Measurements from ENCODE around the gene SLC25A33. TPM values are rescaled to one million over a fixed set of nuclear protein-coding genes. Genes with fewer than 3 reads are reported as not detected.

SLC25A33 gene
- total RNA-seq, 4 donors from 2014 or later: 2.5 to 5.5 (median 2.9) TPM

DNA sequence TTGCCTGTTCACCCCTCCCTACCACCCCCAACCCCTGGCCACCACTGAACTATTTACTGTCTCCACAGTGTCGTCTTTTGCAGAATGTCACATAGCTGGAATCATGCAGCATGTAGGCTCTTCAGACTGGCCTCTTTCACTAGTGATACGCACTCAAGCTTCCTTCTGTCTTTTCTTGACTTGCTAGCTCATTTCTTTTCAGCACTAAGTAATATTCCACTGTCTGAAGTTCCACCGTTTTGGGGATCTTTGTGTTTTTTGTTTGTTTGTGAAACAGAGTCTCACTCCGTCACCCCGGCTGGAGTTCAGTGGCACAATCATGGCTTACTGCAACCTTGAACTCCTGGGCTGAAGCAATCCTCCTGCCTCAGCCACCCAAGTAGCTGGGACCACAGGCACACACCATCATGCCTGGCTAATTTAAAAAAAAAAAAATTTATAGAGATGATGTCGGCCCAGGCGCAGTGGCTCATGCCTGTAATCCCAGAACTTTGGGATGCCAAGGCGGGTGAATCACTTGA is 43.4 kb upstream of the SLC25A33 start:
- DNase-seq: no peak
- Histone ChIP-seq H3K36me3 (no peaks in the 10 kb centered on the region), H3K27ac (no peak overlapping the region), H3K4me1 (peaks cover 0 to 10% (median 3%) of the 10 kb centered on the region in 4 donors), H3K27me3 (no peaks in the 10 kb centered on the region), H3K4me3 (no peak overlapping the region), H3K9me3 (no peaks in the 10 kb centered on the region)
- TF ChIP-seq, protein P1, sequence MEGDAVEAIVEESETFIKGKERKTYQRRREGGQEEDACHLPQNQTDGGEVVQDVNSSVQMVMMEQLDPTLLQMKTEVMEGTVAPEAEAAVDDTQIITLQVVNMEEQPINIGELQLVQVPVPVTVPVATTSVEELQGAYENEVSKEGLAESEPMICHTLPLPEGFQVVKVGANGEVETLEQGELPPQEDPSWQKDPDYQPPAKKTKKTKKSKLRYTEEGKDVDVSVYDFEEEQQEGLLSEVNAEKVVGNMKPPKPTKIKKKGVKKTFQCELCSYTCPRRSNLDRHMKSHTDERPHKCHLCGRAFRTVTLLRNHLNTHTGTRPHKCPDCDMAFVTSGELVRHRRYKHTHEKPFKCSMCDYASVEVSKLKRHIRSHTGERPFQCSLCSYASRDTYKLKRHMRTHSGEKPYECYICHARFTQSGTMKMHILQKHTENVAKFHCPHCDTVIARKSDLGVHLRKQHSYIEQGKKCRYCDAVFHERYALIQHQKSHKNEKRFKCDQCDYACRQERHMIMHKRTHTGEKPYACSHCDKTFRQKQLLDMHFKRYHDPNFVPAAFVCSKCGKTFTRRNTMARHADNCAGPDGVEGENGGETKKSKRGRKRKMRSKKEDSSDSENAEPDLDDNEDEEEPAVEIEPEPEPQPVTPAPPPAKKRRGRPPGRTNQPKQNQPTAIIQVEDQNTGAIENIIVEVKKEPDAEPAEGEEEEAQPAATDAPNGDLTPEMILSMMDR (IDR thresholded peaks at IDR 0.05): no peak
- no peak for TF ChIP-seq POLR2A (IDR thresholded peaks at IDR 0.05)

DNA sequence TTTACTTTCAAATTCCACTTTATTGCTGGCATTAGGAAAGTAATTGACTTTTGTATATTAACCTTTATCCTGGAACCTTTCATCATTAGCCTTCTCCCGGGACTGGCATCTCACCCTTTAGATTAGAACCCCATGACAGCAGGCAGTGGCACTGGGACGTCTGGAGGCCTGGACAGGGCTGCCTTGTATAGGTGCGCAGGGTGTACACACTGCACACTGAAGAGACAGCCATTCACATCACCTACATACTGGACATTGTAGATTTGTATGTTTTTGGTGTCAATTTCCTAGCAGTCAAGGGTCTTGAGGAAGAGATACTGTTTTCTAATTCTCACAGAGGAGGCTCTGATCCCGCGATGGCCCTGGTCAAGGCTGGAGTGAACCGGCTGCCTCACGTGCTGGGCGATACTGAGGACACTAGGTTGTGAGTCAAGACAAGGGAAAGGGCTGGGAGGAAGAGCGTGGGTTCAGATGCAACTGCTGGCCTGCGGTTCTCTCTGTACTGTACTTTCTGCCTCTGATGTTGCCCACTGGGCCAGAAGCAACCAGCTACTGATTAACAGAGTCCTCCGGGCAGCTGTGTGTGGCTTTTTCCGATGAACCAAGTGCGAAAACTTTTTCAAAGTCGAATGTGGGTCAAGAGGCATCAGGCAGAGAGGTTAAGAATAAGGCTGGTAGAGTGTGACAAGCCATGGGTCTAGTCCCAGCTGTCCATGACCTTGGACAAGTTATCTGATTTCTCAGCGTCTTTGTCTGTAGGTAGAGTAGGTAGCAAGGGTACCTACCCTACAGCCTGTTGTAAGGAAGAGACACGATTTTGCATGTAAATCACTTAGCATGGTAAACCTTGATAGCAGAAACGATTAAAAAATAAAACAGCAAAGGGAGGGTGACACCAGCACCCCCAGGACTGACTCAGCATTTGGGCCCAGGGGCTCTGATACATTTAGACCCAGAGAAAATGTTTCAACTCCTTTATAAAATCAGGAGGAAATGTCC is 38.2 kb upstream of the SLC25A33 start:
- no peaks in the 10 kb centered on the region for H3K27me3 ChIP-seq
- no peaks in the 10 kb centered on the region for H3K36me3 ChIP-seq
- no peaks in the 10 kb centered on the region for H3K9me3 ChIP-seq
- TF ChIP-seq, protein P1 (IDR thresholded peaks at IDR 0.05): no peak
- no peak for TF ChIP-seq POLR2A (IDR thresholded peaks at IDR 0.05)
- no peak for DNase-seq
- H3K27ac ChIP-seq: no peak overlapping the region
- no peaks in the 10 kb centered on the region for H3K4me1 ChIP-seq
- no peak overlapping the region for H3K4me3 ChIP-seq

DNA sequence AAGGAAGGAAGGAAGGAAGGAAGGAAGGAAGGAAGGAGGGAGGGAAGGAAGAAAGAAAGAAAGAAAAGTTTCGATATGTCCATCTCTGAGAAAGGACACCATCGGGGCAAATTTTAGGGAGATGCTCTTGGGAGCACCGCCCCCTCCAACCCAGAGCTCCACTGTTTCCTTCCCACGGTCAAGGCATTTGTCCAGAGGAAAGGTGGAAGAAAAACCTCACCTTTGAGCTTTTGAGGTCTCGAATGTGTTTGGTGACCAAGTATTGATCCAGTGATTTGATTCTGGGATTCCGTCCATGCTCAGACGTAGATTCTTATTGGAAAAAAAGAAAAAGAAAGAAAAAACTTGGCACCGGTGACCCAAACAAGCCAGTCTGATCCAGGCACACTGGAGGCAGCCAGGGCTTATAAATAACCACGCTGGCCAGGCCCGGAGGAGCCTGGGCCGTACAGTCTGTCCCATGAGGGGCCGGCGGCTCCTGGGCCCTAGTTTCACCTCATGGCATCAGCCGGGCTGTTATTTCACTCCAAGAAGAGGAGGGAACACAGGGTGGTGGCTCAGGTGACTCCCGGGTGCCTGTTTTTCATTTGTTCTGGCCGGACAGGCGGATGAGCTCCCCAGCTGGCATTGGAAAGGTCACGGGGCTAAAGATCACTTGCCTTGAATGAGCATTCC is 36.1 kb upstream of the SLC25A33 start:
- TF ChIP-seq, protein P1 (IDR thresholded peaks at IDR 0.05): no peak
- no peak for TF ChIP-seq POLR2A (IDR thresholded peaks at IDR 0.05)
- no peak for DNase-seq
- Histone ChIP-seq H3K36me3 (no peaks in the 10 kb centered on the region), H3K27ac (no peak overlapping the region), H3K27me3 (no peaks in the 10 kb centered on the region), H3K9me3 (no peaks in the 10 kb centered on the region), H3K4me3 (no peak overlapping the region), H3K4me1 (no peaks in the 10 kb centered on the region)

DNA sequence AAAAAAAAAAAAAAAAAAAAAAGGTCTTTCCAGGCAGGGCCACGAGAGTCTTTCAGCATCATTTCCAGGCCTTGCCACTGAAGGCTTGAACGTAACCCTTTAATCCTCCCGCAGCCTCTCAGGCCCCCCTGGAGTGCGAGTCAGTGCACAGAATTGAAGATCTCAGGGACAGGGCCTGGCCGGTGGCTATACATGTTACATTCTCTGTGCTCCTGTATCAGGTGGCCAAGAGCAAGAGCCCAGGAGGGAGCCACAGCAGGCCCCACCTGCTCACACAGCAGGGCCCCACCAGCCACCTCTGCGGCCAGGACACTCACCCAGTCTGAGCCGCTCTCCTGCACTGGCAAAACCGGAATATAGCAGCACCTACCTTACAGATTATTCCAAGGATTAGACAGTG is 34.1 kb upstream of the SLC25A33 start:
- no peak for TF ChIP-seq POLR2A (IDR thresholded peaks at IDR 0.05)
- TF ChIP-seq, protein P1 (IDR thresholded peaks at IDR 0.05): no peak
- no peak overlapping the region for H3K27ac ChIP-seq
- no peaks in the 10 kb centered on the region for H3K27me3 ChIP-seq
- H3K4me1 ChIP-seq: no peaks in the 10 kb centered on the region
- H3K36me3 ChIP-seq: no peaks in the 10 kb centered on the region
- DNase-seq: no peak
- H3K9me3 ChIP-seq: no peaks in the 10 kb centered on the region
- H3K4me3 ChIP-seq: no peak overlapping the region

DNA sequence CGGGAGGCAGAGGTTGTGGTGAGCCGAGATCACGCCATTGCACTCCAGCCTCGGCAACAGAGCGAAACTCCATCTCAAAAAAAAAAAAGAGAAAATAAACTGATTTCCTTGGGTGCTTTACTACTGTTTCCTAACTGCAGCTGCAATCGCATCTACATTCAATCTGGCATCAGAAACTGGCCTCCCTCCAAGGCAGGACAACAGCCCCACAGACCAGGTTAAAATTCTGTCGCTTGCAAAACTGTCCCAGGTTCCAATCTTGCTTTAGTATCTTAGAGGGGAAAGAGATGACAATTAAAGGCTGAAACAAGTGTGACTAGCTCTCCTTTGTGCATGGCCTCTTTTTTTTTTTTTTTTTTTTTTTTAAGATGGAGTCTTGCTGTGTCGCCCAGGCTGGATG is 32.4 kb upstream of the SLC25A33 start:
- Histone ChIP-seq H3K36me3 (no peaks in the 10 kb centered on the region), H3K4me1 (no peaks in the 10 kb centered on the region), H3K27ac (no peak overlapping the region), H3K27me3 (no peaks in the 10 kb centered on the region), H3K4me3 (no peak overlapping the region), H3K9me3 (no peaks in the 10 kb centered on the region)
- DNase-seq: no peak
- TF ChIP-seq, protein P1 (IDR thresholded peaks at IDR 0.05): no peak
- TF ChIP-seq POLR2A (IDR thresholded peaks at IDR 0.05): no peak

All from Peyer's patch (tissue), 4 donors.